Cardiac muscle cell (in vitro differentiated cells and primary cell): ENCODE data around the gene EDC3. TPM values are rescaled to one million over a fixed set of nuclear protein-coding genes. Genes with fewer than 3 reads are reported as not detected.
A peak's percentile ranks its signal among the peaks of the same experiment; 100 is the strongest.

ENCODE experiments used
- DNase-seq, 2 donors: peaks; one replicate each; pipeline versions ENCODE4 v3.0.0 to v3.0.0-alpha.2; 2010 to 2017; ENCODE audit warnings: low read depth in 1 of 2, low spot score in 1 of 2
- H3K27ac ChIP-seq: fragments of 200-600 bp; sonication (generic); 2 replicates; pipeline ENCODE4 v1.5.1; 2016
- H3K27me3 ChIP-seq: fragments of 200-600 bp; sonication (generic); 2 replicates; pipeline ENCODE4 v1.6.0; 2016; ENCODE audit warnings: control low read depth
- H3K36me3 ChIP-seq: fragments of 200-600 bp; sonication (generic); 2 replicates; pipeline ENCODE4 v1.5.1; 2016; ENCODE audit warnings: control low read depth
- H3K4me1 ChIP-seq: fragments of 200-600 bp; sonication (generic); 2 replicates; pipeline ENCODE4 v1.8.1; 2017; ENCODE audit warnings: low read depth, mild to moderate bottlenecking, mixed run types
- H3K4me3 ChIP-seq: fragments of 200-600 bp; sonication (generic); 2 replicates; pipeline ENCODE4 v1.5.1; 2016; ENCODE audit warnings: mild to moderate bottlenecking
- H3K9me3 ChIP-seq: fragments of 200-600 bp; sonication (generic); 2 replicates; pipeline ENCODE4 v1.5.1; 2017; ENCODE audit warnings: low read depth, mild to moderate bottlenecking, control low read depth
- CTCF ChIP-seq: IDR thresholded peaks from 2 replicates; pipeline ENCODE4 v1.5.1; 2012; ENCODE audit warnings: low read depth, mild to moderate bottlenecking, low read length
- polyA plus RNA-seq: library from polyadenylated mRNA; unstranded; fragments of >200 nt; fragmentation: Nextera tagmentation; extraction: Ambion mirVana; gene quantifications from 2 replicates; pipeline ENCODE4 v1.2.1, GENCODE V29; 2016
- total RNA-seq: library from RNA; depleted of rRNA; stranded (reverse); fragments of >200 nt; gene quantifications from 2 replicates; pipeline ENCODE4 v1.2.3, GENCODE V29; 2016

EDC3 gene
- total and polyA plus RNA-seq, 2 experiments from 2014 or later: 17.6 to 25.2 TPM

GRCh38 chr15:74716651-74717050 lies 20.8 kb upstream of the EDC3 start:
- Histone ChIP-seq H3K27me3 (no peaks in the 10 kb centered on the region), H3K27ac (no peak overlapping the region), H3K9me3 (no peaks in the 10 kb centered on the region), H3K36me3 (no peaks in the 10 kb centered on the region), H3K4me3 (no peak overlapping the region), H3K4me1 (no peaks in the 10 kb centered on the region)
- peak in 1 of 2 donors; percentile 25 for DNase-seq
- TF ChIP-seq CTCF: no peak

- Histone ChIP-seq H3K36me3 (no peaks in the 10 kb centered on the region), H3K27me3 (peaks cover 13% of the 10 kb centered on the region), H3K27ac (no peak overlapping the region), H3K4me1 (no peaks in the 10 kb centered on the region), H3K9me3 (no peaks in the 10 kb centered on the region), H3K4me3 (no peak overlapping the region)
- DNase-seq: no peak
- no peak for TF ChIP-seq CTCF
Observed at GRCh38 chr15:74712311-74712710, 16.5 kb upstream of the EDC3 start.

GRCh38 chr15:74710319-74711094 lies 14.7 kb upstream of the EDC3 start:
- no peaks in the 10 kb centered on the region for H3K9me3 ChIP-seq
- H3K4me3 ChIP-seq: no peak overlapping the region
- peaks cover 26% of the 10 kb centered on the region for H3K27me3 ChIP-seq
- H3K4me1 ChIP-seq: no peaks in the 10 kb centered on the region
- no peaks in the 10 kb centered on the region for H3K36me3 ChIP-seq
- DNase-seq: no peak
- TF ChIP-seq CTCF: no peak
- no peak overlapping the region for H3K27ac ChIP-seq

GRCh38 chr15:74709892-74710291 lies 14.1 kb upstream of the EDC3 start:
- no peak for TF ChIP-seq CTCF
- no peaks in the 10 kb centered on the region for H3K4me1 ChIP-seq

GRCh38 chr15:74709011-74709410 lies 13.2 kb upstream of the EDC3 start:
- H3K4me3 ChIP-seq: no peak overlapping the region

More at GRCh38 chr15:74709892-74710291, 14.1 kb upstream of the EDC3 start:
- Histone ChIP-seq H3K27me3 (peaks cover 32% of the 10 kb centered on the region), H3K4me3 (no peak overlapping the region), H3K9me3 (no peaks in the 10 kb centered on the region), H3K27ac (no peak overlapping the region), H3K36me3 (no peaks in the 10 kb centered on the region)
- DNase-seq: no peak

More at GRCh38 chr15:74709011-74709410, 13.2 kb upstream of the EDC3 start:
- Histone ChIP-seq H3K4me1 (no peaks in the 10 kb centered on the region), H3K36me3 (no peaks in the 10 kb centered on the region), H3K27ac (no peak overlapping the region), H3K9me3 (no peaks in the 10 kb centered on the region), H3K27me3 (peaks cover 39% of the 10 kb centered on the region)
- peak in 1 of 2 donors; percentile 28 for DNase-seq
- TF ChIP-seq CTCF: no peak
